Activated CD8-positive, alpha-beta memory T cell treated with anti-CD3 and anti-CD28 coated beads for 36 hours (primary cell): ENCODE measurements around the gene FTO. TPM values are rescaled to one million over a fixed set of nuclear protein-coding genes. Genes with fewer than 3 reads are reported as not detected.

Experiments used
- CTCF ChIA-PET: fragments of 350-600 bp; sonication (Branson Sonifier 250); formaldehyde crosslinking; loops from one replicate; lab custom pipeline; 2021; ENCODE audit warnings: antibody characterized with exemption; lab: Charles Lee
- POLR2A ChIA-PET: fragments of 350-600 bp; sonication (Branson Sonifier 250); formaldehyde crosslinking; loops from one replicate; lab custom pipeline; 2021; ENCODE audit warnings: antibody characterized with exemption; lab: Charles Lee
- total RNA-seq, 2 experiments: library from RNA; stranded (reverse); gene quantifications; one replicate each; pipeline ENCODE4 v1.2.3, GENCODE V29; 2021

FTO gene
- total RNA-seq, 2 experiments from 2014 or later: 49.5 to 52.8 TPM

DNA sequence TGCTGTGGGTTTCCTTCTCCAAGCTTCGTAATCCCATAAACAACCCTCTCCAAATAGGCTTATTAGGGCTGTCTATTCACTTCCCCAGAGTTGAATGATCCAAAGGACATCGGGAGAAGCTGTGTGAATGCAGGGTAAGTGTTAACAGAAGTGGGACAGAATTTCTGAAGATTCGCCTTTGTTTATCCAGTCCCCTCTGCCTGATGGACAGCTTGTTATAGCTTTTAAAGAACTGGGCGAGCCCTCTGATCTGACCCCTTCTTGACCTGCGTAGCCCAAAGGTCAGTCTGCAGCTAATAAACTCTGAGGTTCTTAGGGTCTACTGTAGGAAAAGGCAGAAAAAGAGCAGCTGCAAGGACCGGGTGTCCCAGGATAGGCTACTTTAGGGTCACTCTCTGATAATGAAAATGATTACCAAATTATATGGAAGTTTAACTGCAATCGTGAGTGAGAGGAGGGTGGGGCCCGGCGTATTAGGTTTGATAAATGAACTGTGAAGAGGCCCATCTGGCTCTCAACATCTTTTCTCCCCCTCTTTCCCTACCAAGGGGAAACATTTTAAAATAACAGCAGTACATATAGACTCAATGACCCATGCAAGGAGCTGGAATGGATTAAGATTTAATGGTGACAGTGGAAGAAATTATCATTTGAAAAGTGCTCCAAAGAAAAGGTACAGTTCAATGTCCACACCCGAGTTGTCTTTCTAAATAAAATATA lies 233.4 kb downstream of the FTO start:
- POLR2A ChIA-PET: no interaction called here
- CTCF ChIA-PET: no interaction called here

- POLR2A ChIA-PET: no interaction called here
- CTCF ChIA-PET: no interaction called here
These were observed 240.1 kb downstream of the FTO start for GRCh38 chr16:53944025-53944424.

DNA sequence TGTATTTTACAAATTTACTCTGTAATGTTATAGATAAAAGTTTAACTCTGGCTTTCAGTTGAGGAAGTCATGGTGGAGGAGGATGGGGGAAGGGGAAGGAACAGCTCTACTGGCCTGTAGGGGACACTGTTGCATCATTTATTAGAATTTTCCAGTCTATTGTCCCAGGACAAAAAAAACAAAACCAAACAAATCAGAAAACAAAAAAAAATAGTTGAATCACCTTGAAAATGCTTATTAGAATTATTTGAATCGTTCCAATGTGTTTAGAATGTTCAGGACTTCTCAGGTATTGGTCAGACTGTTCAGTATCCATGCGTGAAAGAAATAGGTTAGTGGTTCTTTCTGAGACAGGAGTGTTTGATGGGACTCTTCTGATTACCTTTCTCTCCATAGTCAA lies 242.0 kb downstream of the FTO start:
- CTCF ChIA-PET: no interaction called here
- POLR2A ChIA-PET: no interaction called here

DNA sequence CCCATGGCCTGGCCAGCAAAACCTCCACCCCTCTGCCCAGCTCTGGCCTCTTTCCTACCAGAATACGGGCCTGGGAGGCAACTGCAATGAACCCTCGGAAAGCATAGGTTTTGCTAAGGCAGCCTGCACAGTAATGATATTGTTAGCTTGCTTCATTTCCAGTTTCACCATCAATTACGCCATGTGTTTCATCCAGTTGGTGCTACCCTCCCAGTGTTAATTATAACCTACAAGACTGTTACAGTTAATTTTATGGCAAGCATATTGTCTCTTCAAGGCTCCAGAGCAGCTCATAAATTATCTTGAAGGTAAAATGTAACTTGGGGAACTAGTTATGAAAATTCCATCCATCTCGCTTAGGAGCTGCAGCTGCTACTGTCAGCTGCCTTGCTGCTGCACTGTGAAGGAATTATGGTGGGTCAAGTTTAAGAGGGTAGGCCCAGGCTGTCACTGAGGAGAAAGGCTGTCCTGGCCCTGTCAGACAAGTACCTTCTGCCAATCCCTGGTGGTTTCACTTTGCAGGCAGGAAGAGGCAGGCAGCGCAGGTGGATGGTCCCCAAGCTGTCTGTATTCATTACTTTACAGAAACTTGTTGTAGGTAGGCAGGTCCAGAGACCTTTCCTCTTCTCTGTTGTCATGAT lies 242.9 kb downstream of the FTO start:
- CTCF ChIA-PET: no interaction called here
- POLR2A ChIA-PET: no interaction called here

DNA sequence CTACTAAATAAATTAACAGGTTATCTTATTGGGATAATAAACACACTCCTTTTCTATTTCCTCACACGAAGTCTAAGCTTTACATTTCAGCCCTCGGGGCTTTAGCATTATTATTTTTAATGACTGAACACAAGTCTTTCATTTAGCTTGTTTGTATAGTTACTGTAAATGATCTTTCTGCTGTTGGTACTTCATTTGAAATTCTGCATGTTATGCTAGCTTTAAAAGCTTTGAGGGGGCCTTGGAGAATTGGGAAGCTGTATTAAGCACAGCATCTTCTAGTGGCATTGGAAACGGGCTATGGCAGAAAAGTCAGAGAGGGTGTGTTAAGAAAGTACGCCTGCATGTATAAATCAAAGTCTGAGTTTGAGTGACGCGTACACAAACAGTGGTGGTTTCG lies 243.7 kb downstream of the FTO start:
- ChIA-PET POLR2A (interaction anchor here (0.6 kb wide), 1 partner anchor 868 kb away, joined by 3 read pairs; no protein-coding TSS in a partner anchor), CTCF (no interaction called here)

GRCh38 chr16:53948326-53948725 lies 244.4 kb downstream of the FTO start:
- CTCF ChIA-PET: no interaction called here

DNA sequence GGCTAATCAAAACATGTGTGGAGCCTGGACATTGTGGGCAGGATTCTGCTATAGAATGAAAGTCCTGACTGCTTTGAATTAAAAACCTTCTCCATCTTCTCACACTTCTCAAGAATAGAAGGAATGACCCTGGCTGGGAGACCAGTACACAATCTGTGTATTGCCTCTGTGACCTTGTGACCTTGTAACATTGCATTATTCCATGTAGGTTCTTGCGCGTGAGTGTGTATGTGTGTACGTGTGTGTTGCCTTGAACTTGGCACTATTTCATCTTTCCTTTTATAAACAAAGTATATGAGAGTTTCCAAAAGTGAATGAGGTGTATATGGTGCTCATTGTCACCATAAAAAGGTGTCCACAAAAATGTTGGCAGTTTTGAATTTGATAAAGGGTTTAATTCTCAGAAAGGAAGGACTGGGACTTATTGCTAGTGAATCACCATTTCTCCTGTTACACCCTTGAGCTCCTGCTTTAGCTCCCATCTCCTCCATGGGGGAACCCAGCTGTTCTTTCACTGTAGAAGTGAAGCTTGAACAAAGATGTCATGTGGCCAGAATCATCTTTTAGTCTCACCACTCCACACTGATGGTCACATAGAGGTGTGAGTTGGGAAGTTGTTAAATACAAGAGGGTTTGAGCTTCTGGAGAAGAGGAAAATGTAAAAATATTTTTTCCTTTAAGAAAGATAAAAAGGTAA lies 244.9 kb downstream of the FTO start:
- ChIA-PET CTCF (no interaction called here), POLR2A (no interaction called here)

More at GRCh38 chr16:53948326-53948725, 244.4 kb downstream of the FTO start:
- POLR2A ChIA-PET: no interaction called here

GRCh38 chr16:53949715-53950410 lies 245.9 kb downstream of the FTO start:
- CTCF ChIA-PET: interaction anchor here (0.7 kb wide), 1 partner anchor 8 kb away, joined by 5 read pairs; no protein-coding TSS in a partner anchor
- POLR2A ChIA-PET: no interaction called here

- ChIA-PET CTCF (no interaction called here), POLR2A (no interaction called here)
These were observed 246.7 kb downstream of the FTO start for GRCh38 chr16:53950677-53951076.

- ChIA-PET CTCF (interaction anchor here (0.6 kb wide), 1 partner anchor 20 kb away, joined by 3 read pairs; no protein-coding TSS in a partner anchor), POLR2A (no interaction called here)
These were observed 248.6 kb downstream of the FTO start for GRCh38 chr16:53952215-53953208.

GRCh38 chr16:53953336-53953735 lies 249.4 kb downstream of the FTO start:
- POLR2A ChIA-PET: no interaction called here
- CTCF ChIA-PET: no interaction called here

DNA sequence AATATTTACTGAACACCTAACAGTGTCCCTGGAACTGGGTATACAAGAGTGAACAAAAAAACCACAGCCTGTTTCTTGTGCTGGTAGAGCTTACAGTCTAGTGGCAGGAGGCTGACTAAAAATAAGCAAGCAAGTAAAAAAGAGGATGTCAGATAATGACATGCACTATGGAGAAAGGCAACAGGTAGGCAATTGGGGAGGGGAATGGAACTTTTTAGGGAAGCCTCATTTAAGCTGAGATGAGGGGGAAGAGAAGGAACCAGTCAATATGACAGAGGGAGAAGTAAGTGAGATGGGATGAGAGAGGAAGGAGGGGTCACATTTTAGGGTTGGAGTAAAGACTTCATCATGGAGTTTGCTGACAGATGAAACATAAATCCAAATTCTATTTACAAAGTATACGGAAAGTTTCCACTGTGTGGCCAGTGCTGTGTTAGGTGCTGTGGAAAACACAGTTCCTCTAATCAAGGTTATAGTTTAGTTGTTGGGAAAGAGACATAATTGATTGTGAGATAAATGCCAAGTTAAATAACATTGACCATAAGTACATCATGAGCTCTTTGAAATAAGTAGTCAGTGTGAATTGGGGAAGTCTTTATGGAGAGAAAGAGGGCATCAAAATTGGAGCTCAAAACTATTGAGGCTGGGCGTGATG lies 251.4 kb downstream of the FTO start:
- CTCF ChIA-PET: no interaction called here
- POLR2A ChIA-PET: no interaction called here

- CTCF ChIA-PET: no interaction called here
These were observed 254.5 kb downstream of the FTO start for GRCh38 chr16:53958341-53958880.

DNA sequence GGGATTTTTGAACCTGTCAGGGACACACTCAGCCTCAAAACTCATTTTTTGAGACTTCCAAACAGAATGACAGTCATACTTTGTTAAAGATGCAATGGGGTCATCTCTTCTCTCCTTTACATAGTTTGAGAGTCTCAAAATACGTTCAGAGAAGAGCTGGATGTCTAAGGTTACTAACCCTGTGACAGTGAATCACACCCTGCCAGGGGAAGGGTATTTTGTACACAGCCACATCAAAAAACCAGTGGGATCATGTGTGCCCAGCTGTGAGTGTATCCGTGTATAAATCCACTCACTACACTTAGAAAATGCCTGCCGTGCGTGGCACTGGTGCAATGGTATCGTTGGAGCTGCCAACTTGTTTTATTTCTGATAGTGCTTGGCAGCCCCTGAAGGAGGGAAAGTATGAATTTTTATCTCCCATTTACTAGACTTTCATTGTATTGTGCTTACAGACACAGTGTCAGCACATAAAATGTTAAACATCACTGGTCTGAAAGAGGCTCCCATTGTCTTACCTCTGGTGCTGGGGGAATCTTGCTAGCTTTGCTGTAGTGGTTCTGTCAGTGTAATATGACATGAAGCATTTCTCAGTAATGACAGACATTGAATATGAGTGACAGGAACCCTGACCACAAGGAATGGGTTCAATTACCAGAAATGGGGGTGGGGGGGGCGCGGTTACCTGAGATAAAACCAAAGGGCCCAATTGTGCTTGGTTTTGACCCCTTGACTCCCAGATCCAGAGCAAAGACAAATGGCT lies 256.3 kb downstream of the FTO start:
- ChIA-PET POLR2A (no interaction called here), CTCF (no interaction called here)

More at GRCh38 chr16:53958341-53958880, 254.5 kb downstream of the FTO start:
- POLR2A ChIA-PET: no interaction called here

DNA sequence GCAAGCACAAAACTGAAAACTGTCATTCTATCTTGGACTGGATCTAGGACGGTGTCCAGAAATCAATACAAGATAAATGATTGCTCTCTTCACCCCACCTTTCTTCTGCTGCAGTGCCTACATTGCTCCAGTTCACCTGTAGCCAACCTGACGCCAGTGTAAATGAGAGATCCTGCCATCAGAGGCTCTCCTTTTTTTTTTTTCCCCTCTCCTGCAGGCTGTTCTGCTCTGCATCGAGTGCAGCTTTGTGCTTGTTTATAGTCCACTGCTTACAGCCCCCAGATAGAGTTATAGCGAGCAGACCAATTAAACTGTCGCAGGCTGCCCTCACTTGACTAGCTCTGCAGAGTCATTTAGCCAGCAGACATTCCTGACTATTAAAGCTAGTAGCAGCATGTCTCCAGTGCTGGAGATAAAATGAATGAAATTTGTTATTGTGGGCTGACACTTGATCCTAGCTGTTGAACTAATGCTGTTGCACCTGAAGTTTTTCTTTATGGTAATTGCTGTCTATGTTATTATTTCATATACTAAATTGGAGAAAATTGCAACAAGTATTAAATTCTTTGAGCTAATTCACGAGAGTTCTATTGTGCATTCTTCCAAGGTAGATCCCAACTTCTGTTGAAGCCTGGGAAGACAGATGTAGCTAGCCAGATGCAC lies 257.1 kb downstream of the FTO start:
- POLR2A ChIA-PET: no interaction called here
- CTCF ChIA-PET: no interaction called here

DNA sequence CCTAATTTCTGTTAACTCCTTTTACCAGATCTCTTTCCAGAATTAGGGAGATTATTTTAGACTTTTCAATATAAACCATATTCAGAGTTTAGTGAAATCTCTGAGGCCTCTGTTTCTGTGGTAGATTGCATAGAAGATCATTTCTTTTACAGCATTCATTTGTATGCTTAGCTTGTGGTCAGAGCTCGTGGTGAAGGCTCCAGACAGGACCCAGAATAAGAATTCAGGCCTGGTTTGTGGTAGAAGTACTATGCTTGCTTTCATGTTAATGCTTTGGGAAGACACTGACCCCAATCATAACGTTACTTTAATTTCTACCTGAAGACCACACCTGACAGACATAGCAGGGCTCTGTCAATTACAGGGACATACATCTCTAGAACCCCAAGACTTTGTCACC lies 258.1 kb downstream of the FTO start:
- ChIA-PET POLR2A (no interaction called here), CTCF (no interaction called here)
